ENCODE data around the gene SRGAP3.

Gene SRGAP3

DNA sequence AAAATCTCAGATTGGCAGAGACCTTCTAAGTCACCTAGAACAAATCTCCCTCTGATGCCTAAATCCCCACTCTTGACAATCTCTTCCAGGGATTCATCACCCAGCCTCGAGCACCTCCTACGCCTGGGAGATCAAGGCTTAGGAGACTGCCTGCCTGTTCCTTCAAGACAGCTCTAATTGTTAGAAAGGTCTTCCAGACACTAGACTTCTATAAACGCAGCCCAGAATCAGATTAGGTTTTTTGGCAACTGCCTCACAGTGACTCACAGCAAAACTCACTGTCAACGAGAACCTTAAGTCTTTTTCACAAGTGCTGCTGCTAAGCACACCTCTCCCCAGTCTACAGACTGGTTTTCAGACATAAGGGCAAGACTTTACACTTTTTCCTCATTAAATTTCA lies 23.1 kb downstream of the SRGAP3 start:
- DNase-seq (ENCODE audit: low read depth in 3 of 3, low spot score in 1 of 3): no peak

- no peak for DNase-seq (ENCODE audit: low read depth in 3 of 3, low spot score in 1 of 3)
These were observed 24.2 kb downstream of the SRGAP3 start for GRCh38 chr3:9225268-9225667.

- no peak for DNase-seq (ENCODE audit: low read depth in 3 of 3, low spot score in 1 of 3)
These were observed 25.0 kb downstream of the SRGAP3 start for GRCh38 chr3:9224490-9224889.

- DNase-seq (ENCODE audit: low read depth in 3 of 3, low spot score in 1 of 3): no peak
These were observed 25.8 kb downstream of the SRGAP3 start for GRCh38 chr3:9223672-9224071.

GRCh38 chr3:9222956-9223639 lies 26.3 kb downstream of the SRGAP3 start:
- DNase-seq (ENCODE audit: low read depth in 3 of 3, low spot score in 1 of 3): no peak

GRCh38 chr3:9222049-9222448 lies 27.4 kb downstream of the SRGAP3 start:
- no peak for DNase-seq (ENCODE audit: low read depth in 3 of 3, low spot score in 1 of 3)

- no peak for DNase-seq (ENCODE audit: low read depth in 3 of 3, low spot score in 1 of 3)
These were observed 31.0 kb downstream of the SRGAP3 start for GRCh38 chr3:9218514-9218846.

DNA sequence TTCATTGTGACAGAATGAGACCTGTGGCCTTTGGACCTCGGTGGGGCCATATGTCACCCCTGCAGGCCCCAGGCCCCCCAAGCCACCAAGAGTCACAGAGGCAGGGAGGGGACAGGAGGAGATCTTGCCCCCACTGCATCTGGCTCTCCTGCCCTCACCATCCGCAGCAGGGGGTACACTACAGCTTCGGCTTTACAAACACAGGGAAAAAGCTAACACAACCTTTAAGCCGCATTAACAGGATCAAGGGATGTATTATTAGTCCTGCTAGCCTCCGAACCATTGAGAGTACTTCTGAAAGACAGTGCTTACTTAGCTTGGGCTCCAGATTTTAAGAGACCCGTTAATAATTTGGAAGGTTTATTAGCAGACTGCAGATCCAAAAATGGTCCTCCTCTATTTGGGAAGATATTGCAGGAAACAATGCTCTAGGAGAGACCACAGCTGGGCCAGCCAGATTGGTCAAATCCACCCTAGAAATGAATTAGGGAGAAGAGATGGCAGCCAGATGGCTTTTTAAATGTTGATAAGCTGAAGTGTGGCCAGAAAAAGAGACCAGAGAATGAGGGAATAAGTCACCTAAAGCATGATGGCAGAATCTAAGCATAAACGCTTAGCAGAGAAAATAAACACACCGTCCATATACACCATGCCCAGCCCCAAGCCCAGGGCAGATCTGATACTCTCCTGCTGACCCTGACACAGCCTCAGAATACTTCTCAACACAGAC lies 31.5 kb downstream of the SRGAP3 start:
- DNase-seq (ENCODE audit: low read depth in 3 of 3, low spot score in 1 of 3): no peak

DNA sequence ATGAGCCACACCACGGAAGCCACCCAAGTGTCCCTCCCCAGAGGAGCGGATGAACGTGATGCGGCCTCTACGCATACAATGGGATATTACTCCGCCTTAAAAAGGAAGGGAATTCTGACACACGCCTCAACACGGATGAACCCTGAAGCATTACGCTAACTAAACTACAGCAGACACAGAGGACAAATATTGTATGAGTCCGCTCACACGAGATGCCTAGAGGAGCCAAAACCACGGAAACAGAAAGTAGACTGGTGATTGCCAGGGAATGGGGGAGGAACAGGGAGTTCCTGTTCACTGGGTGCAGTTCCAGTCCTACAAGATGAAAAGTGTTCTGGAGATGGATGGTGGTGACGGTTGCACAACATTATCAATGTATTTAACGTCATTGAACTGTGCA lies 32.7 kb downstream of the SRGAP3 start:
- DNase-seq (ENCODE audit: low read depth in 3 of 3, low spot score in 1 of 3): no peak

- DNase-seq (ENCODE audit: low read depth in 3 of 3, low spot score in 1 of 3): no peak
These were observed 34.8 kb downstream of the SRGAP3 start for GRCh38 chr3:9214599-9214998.

GRCh38 chr3:9214185-9214584 lies 35.3 kb downstream of the SRGAP3 start:
- DNase-seq (ENCODE audit: low read depth in 3 of 3, low spot score in 1 of 3): no peak

DNA sequence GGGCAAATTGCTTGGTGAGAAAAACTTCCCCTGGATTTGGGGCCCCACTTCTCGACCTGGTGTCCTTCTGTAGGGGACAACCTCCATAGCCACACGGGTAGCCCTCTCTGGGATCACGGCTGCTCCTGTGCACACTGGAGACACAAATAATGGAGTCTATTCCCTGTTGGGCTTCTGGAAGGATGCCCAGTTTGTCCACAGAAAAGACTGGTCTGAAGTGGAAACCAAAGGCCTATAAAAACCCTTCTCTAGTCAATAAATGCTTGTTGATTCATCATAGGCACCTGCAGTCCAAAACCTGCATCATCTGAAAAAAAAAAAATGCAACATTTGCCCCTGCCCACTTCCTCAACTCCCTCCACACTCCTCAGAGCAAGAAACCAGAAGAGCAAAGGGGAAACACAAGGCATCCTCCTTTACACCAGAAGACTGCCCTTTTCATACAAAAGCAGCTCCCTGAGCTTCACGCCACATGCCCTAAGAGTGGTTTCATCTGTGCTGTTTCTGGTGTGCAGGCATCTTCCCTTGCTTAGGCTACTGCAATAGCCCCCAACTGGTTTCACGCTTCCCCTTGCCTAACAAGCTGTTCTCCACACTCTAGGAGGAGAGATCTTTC lies 36.3 kb downstream of the SRGAP3 start:
- DNase-seq (ENCODE audit: low read depth in 3 of 3, low spot score in 1 of 3): no peak

GRCh38 chr3:9211155-9211950 lies 38.1 kb downstream of the SRGAP3 start:
- no peak for DNase-seq (ENCODE audit: low read depth in 3 of 3, low spot score in 1 of 3)

- no peak for DNase-seq (ENCODE audit: low read depth in 3 of 3, low spot score in 1 of 3)
These were observed 39.7 kb downstream of the SRGAP3 start for GRCh38 chr3:9209777-9210176.

- no peak for DNase-seq (ENCODE audit: low read depth in 3 of 3, low spot score in 1 of 3)
These were observed 40.8 kb downstream of the SRGAP3 start for GRCh38 chr3:9208605-9209152.

DNA sequence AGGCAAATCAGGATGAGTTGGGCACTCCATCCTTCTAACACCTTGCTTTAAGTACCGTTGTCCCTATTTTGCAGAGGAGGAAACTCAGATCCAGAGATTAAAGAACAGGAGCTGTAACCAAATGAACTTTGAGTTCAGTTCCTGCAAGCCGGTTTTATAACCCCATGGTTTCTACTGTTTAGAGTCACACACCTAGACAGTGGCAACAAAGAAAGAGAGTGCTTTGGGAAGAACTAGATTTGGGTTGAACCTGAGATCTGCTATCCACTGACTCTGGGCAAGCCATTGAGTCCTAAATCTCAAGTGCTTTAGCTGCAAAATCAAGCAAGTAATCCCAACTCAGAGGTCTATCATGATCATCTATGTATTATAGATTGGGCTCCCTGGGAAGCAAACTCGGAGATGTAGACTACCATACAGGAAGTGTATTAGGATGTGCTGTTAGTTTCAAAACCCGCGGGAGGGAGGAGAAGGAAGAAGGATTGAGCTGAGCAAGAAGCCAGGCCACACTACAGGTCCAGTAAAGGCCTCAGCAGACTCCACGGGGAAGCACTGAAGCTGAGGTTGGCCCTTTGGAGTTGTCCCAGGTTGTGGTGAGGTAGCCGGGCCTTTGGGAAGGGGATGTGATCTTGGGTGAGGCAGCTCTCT lies 42.2 kb downstream of the SRGAP3 start:
- no peak for DNase-seq (ENCODE audit: low read depth in 3 of 3, low spot score in 1 of 3)

- no peak for DNase-seq (ENCODE audit: low read depth in 3 of 3, low spot score in 1 of 3)
These were observed 43.2 kb downstream of the SRGAP3 start for GRCh38 chr3:9206287-9206686.

DNA sequence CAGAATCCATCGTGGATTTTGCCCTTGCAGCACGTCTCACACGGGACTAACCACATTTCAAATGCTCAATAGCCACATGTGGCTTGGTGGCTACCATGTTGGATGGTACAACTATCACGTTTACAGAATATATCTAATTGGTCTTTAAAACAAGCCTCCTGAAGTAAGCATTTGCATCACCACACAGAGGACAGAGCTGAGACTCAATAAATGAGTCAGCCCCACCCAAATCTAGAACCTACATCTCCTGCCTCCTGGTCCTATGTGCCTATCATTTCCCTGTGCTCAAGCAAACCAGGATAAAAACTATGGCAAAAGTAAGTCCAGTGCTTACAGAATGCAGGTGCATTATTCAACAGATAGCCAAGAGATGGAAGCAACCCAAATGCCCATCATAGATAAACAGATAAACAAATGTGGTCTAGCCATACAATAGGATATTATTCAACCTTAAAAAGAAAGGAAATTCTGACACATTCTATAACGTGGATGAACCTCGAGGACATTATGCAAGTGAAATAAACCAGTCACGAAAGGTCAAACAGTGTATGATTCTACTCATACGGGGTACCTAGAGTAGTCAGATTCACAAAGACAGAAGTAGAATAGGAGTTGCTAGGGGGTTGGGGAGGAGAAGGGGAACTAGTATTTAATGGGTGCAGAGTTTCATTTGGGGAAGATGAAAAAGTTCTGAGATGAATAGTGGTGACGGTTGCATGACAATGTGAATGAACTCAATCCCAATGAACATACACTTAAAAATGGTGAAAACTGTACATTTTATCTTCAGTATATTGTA lies 43.9 kb downstream of the SRGAP3 start:
- DNase-seq (ENCODE audit: low read depth in 3 of 3, low spot score in 1 of 3): no peak

- no peak for DNase-seq (ENCODE audit: low read depth in 3 of 3, low spot score in 1 of 3)
These were observed 45.0 kb downstream of the SRGAP3 start for GRCh38 chr3:9204253-9204992.

Data from stimulated activated CD4-positive, alpha-beta T cell treated with anti-CD3 and anti-CD28 coated beads, TNF-alpha, amount 100 ng/mL, for 1 hour (primary cell).